ENCODE data around the gene PARD3. TPM values are rescaled to one million over a fixed set of nuclear protein-coding genes. Genes with fewer than 3 reads are reported as not detected.

PARD3 gene
- total RNA-seq, 2 donors from 2014 or later = 59.6 to 74.6 TPM

GRCh38 chr10:34252111-34252510, 563.0 kb downstream of the PARD3 start:
- Mint-ChIP-seq H3K36me3 (ENCODE audit: low read depth) (no peaks in the 10 kb centered on the region), H3K9me3 (no peaks in the 10 kb centered on the region), H3K27ac (peak overlapping the region; percentile 92), H3K4me3 (no peak overlapping the region), H3K27me3 (ENCODE audit: insufficient read depth) (no peaks in the 10 kb centered on the region), H3K4me1 (peaks cover 15% of the 10 kb centered on the region)
- Histone ChIP-seq H3K27ac (ENCODE audit: low read depth, low read length) (no peak overlapping the region), H3K4me3 (ENCODE audit: low read length) (no peak overlapping the region), H3K9ac (ENCODE audit: extremely low read depth, low read length, poor library complexity, severe bottlenecking) (no peak overlapping the region), H3K9me3 (ENCODE audit: control insufficient read depth, low read length) (no peaks in the 10 kb centered on the region), H3K27me3 (ENCODE audit: control insufficient read depth, insufficient read depth, low read length, poor library complexity, severe bottlenecking) (no peaks in the 10 kb centered on the region), H3K36me3 (ENCODE audit: control insufficient read depth, insufficient read depth, low read length) (no peaks in the 10 kb centered on the region), H3K4me1 (ENCODE audit: control insufficient read depth, insufficient read depth, low read length) (peaks cover 6% of the 10 kb centered on the region)
- peak; percentile 47 for TF ChIP-seq CTCF (conservative IDR thresholded peaks at IDR 0.05)
- WGBS, 2 experiments (ENCODE audit: insufficient coverage in 1 of 2, insufficient read length in 1 of 2) = 41 to 60% methylated on average over 2 to 7 of the region's 7 CpGs
- DNase-seq = peak; percentile 93

DNA sequence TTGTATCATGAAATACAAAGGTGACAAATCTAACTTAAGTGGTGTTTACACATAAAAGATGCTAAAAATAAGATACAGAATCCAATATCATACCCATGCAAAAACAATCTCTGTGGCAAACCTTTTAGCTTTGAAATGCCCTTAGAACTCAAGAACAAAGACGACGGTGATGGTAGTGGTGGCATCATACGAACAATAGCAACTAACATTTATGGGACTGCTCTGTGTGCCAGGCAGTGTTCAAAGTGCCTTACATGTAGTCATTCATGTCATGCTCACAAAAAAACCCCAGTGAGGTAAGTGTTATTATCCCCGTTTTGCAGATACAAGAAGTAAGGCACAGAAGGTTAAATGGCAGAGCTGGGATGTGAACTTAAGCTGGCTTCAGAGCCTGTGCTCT, 563.9 kb downstream of the PARD3 start:
- Histone ChIP-seq H3K9me3 (ENCODE audit: control insufficient read depth, low read length) (no peaks in the 10 kb centered on the region), H3K4me1 (ENCODE audit: control insufficient read depth, insufficient read depth, low read length) (peaks cover 6% of the 10 kb centered on the region), H3K27me3 (ENCODE audit: control insufficient read depth, insufficient read depth, low read length, poor library complexity, severe bottlenecking) (no peaks in the 10 kb centered on the region), H3K4me3 (ENCODE audit: low read length) (no peak overlapping the region), H3K36me3 (ENCODE audit: control insufficient read depth, insufficient read depth, low read length) (no peaks in the 10 kb centered on the region), H3K27ac (ENCODE audit: low read depth, low read length) (no peak overlapping the region), H3K9ac (ENCODE audit: extremely low read depth, low read length, poor library complexity, severe bottlenecking) (no peak overlapping the region)
- no peak for DNase-seq
- H3K36me3 Mint-ChIP-seq (ENCODE audit: low read depth) = peaks cover 2% of the 10 kb centered on the region
- no peak for TF ChIP-seq CTCF (conservative IDR thresholded peaks at IDR 0.05)
- H3K27ac Mint-ChIP-seq = peak overlapping the region; percentile 54
- 89 to 100% methylated on average over 3 to 4 of the region's 4 CpGs for WGBS, 2 experiments (ENCODE audit: insufficient coverage in 1 of 2, insufficient read length in 1 of 2)
- no peaks in the 10 kb centered on the region for H3K9me3 Mint-ChIP-seq
- peaks cover 8% of the 10 kb centered on the region for H3K4me1 Mint-ChIP-seq
- no peaks in the 10 kb centered on the region for H3K27me3 Mint-ChIP-seq (ENCODE audit: insufficient read depth)
- H3K4me3 Mint-ChIP-seq = no peak overlapping the region

DNA sequence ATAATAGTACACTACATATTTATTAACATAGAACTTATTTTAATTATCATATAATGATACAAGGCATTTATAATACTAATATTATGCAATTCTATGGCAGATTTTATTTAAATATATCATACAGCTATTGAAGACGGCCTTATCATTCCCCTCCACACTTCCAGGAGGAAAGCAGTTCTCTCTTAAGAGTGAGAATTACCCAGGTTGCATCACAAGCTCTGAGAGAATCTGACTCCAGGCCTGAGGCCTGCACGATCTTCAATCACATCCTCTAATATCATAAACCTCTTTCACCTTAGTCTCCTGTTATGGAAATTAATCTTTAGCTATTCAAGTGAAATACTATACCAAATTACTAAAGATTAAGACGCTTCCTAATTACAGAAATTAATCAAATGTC, 564.4 kb downstream of the PARD3 start:
- H3K36me3 ChIP-seq (ENCODE audit: control insufficient read depth, insufficient read depth, low read length) = no peaks in the 10 kb centered on the region
- no peaks in the 10 kb centered on the region for H3K9me3 ChIP-seq (ENCODE audit: control insufficient read depth, low read length)
- WGBS, 2 experiments (ENCODE audit: insufficient coverage in 1 of 2, insufficient read length in 1 of 2) = 92 to 100% methylated on average over 1 to 3 of the region's 3 CpGs
- no peak overlapping the region for H3K9ac ChIP-seq (ENCODE audit: extremely low read depth, low read length, poor library complexity, severe bottlenecking)
- H3K4me1 ChIP-seq (ENCODE audit: control insufficient read depth, insufficient read depth, low read length) = peaks cover 6% of the 10 kb centered on the region
- H3K4me1 Mint-ChIP-seq = peaks cover 7% of the 10 kb centered on the region
- no peaks in the 10 kb centered on the region for H3K27me3 Mint-ChIP-seq (ENCODE audit: insufficient read depth)
- no peak overlapping the region for H3K4me3 Mint-ChIP-seq
- H3K27me3 ChIP-seq (ENCODE audit: control insufficient read depth, insufficient read depth, low read length, poor library complexity, severe bottlenecking) = no peaks in the 10 kb centered on the region
- no peak overlapping the region for H3K27ac ChIP-seq (ENCODE audit: low read depth, low read length)
- DNase-seq = no peak
- H3K4me3 ChIP-seq (ENCODE audit: low read length) = no peak overlapping the region
- no peaks in the 10 kb centered on the region for H3K9me3 Mint-ChIP-seq
- H3K36me3 Mint-ChIP-seq (ENCODE audit: low read depth) = peaks cover 2% of the 10 kb centered on the region
- H3K27ac Mint-ChIP-seq = no peak overlapping the region
- no peak for TF ChIP-seq CTCF (conservative IDR thresholded peaks at IDR 0.05)

All from endodermal cell (in vitro differentiated cells).